Neural cell (in vitro differentiated cells): ENCODE measurements around the gene MUC2. TPM values are rescaled to one million over a fixed set of nuclear protein-coding genes. Genes with fewer than 3 reads are reported as not detected.

Source experiments
- H2AFZ ChIP-seq: fragments of 200-600, 300-800 bp; sonication (generic), shearing (Covaris generic); 2 replicates; pipeline ENCODE4 v1.6.0; 2014; ENCODE audit warnings: low read depth, mild to moderate bottlenecking, antibody characterized with exemption, low read length, moderate library complexity
- H3F3A ChIP-seq: fragments of 200-600 bp; shearing (Covaris generic); 2 replicates; pipeline ENCODE4 v1.6.1; 2016; ENCODE audit warnings: mild to moderate bottlenecking, moderate library complexity, mixed read lengths, antibody characterized with exemption, low read length; ENCODE audit not compliant: insufficient read depth, poor library complexity, severe bottlenecking
- H3K27ac ChIP-seq: fragments of 200-600, 300-800 bp; sonication (generic), shearing (Covaris generic); 2 replicates; pipeline ENCODE4 v1.5.1; 2014; ENCODE audit warnings: mild to moderate bottlenecking, low read length, moderate library complexity
- H3K27me3 ChIP-seq: fragments of 300-800, 200-600 bp; sonication (generic), shearing (Covaris generic); 2 replicates; pipeline ENCODE4 v1.6.0; 2014; ENCODE audit warnings: mild to moderate bottlenecking, low read depth, low read length, moderate library complexity; ENCODE audit not compliant: insufficient read depth
- H3K36me3 ChIP-seq: fragments of 300-800, 200-600 bp; sonication (generic), shearing (Covaris generic); 2 replicates; pipeline ENCODE4 v1.5.1; 2014; ENCODE audit warnings: mild to moderate bottlenecking, antibody characterized with exemption, low read length, moderate library complexity; ENCODE audit not compliant: insufficient read depth
- H3K4me2 ChIP-seq: fragments of 300-800, 200-600 bp; sonication (generic), shearing (Covaris generic); 2 replicates; pipeline ENCODE4 v1.6.0; 2014; ENCODE audit warnings: mild to moderate bottlenecking, low read length
- H3K4me3 ChIP-seq: fragments of 300-800, 200-600 bp; sonication (generic), shearing (Covaris generic); 2 replicates; pipeline ENCODE4 v1.5.1; 2014; ENCODE audit warnings: mild to moderate bottlenecking, low read length, moderate library complexity
- H3K79me2 ChIP-seq: fragments of 200-600 bp; shearing (Covaris generic); replicated peaks from 2 replicates; pipeline ENCODE4 v1.6.0; 2014; ENCODE audit warnings: mild to moderate bottlenecking, low read length, moderate library complexity; ENCODE audit not compliant: insufficient read depth
- H3K9ac ChIP-seq: fragments of 300-800, 200-600 bp; sonication (generic), shearing (Covaris generic); 2 replicates; pipeline ENCODE4 v1.6.1; 2016; ENCODE audit warnings: mild to moderate bottlenecking, low read length, mixed read lengths
- H3K9me2 ChIP-seq: fragments of 200-600 bp; shearing (Covaris generic); 2 replicates; pipeline ENCODE4 v1.6.1; 2016; ENCODE audit warnings: mild to moderate bottlenecking, low read length, mixed read lengths; ENCODE audit not compliant: insufficient read depth
- H3K9me3 ChIP-seq: fragments of 200-600, 300-800 bp; sonication (generic), shearing (Covaris generic); 2 replicates; pipeline ENCODE4 v1.6.1; 2016; ENCODE audit warnings: mild to moderate bottlenecking, mixed run types, low read length, moderate library complexity, mixed read lengths
- H4K20me1 ChIP-seq: fragments of 200-600 bp; shearing (Covaris generic); 2 replicates; pipeline ENCODE4 v1.6.1; 2016; ENCODE audit warnings: mild to moderate bottlenecking, mixed run types; ENCODE audit not compliant: insufficient read depth
- CTCF ChIP-seq: fragments of 450-650 bp; IDR thresholded peaks from 2 replicates; pipeline ENCODE4 v1.5.1; 2014; ENCODE audit warnings: antibody characterized with exemption, mild to moderate bottlenecking, moderate library complexity; ENCODE audit not compliant: poor library complexity, severe bottlenecking
- EP300 ChIP-seq: fragments of 450-650 bp; conservative IDR thresholded peaks from 2 replicates; pipeline ENCODE4 v1.6.1; 2014; ENCODE audit warnings: antibody characterized with exemption, mild to moderate bottlenecking, moderate library complexity; ENCODE audit not compliant: poor library complexity, severe bottlenecking
- EZH2 ChIP-seq: fragments of 200-600, 300-800 bp; shearing (Covaris generic), sonication (generic); IDR thresholded peaks from 2 replicates; pipeline ENCODE4 v1.6.1; 2014; ENCODE audit warnings: antibody characterized with exemption, low read length, borderline replicate concordance, mild to moderate bottlenecking; ENCODE audit not compliant: insufficient read depth, poor library complexity, severe bottlenecking
- MXI1 ChIP-seq: fragments of 450-650 bp; conservative IDR thresholded peaks from 2 replicates; pipeline ENCODE4 v1.6.1; 2014; ENCODE audit warnings: antibody characterized with exemption, mild to moderate bottlenecking; ENCODE audit not compliant: poor library complexity, severe bottlenecking
- POLR2AphosphoS5 ChIP-seq: IDR thresholded peaks from 2 replicates; pipeline ENCODE4 v1.6.1; 2012
- RAD21 ChIP-seq: fragments of 450-650 bp; conservative IDR thresholded peaks from 2 replicates; pipeline ENCODE4 v1.6.1; 2014; ENCODE audit warnings: antibody characterized with exemption, mild to moderate bottlenecking, moderate library complexity
- TAF1 ChIP-seq: IDR thresholded peaks from 2 replicates; pipeline ENCODE4 v1.6.1; 2012; ENCODE audit warnings: low read depth
- polyA plus RNA-seq: library from polyadenylated mRNA; depleted of rRNA; stranded (reverse); fragments of >200 nt; gene quantifications from 2 replicates; pipeline ENCODE4 v1.2.3, GENCODE V29; 2014
- TF ChIP-seq, protein P1 (sequence below): IDR thresholded peaks from 2 replicates; pipeline ENCODE4 v1.6.1; 2012; ENCODE audit warnings: borderline replicate concordance

The MUC2 gene
- polyA plus RNA-seq, 1 donor from 2014 or later = not detected

GRCh38 chr11:1121813-1122663 lies 47.4 kb downstream of the MUC2 start:
- H3K9me2 ChIP-seq = no peaks in the 10 kb centered on the region
- no peaks in the 10 kb centered on the region for H4K20me1 ChIP-seq
- no peaks in the 10 kb centered on the region for H3K36me3 ChIP-seq
- H3K27ac ChIP-seq = no peak overlapping the region
- no peaks in the 10 kb centered on the region for H3K27me3 ChIP-seq
- no peaks in the 10 kb centered on the region for H3K79me2 ChIP-seq
- no peaks in the 10 kb centered on the region for H3K9me3 ChIP-seq
- TF ChIP-seq RAD21 (no peak), EP300 (no peak), CTCF (no peak), MXI1 (no peak), TAF1 (no peak)
- TF ChIP-seq, protein P1, sequence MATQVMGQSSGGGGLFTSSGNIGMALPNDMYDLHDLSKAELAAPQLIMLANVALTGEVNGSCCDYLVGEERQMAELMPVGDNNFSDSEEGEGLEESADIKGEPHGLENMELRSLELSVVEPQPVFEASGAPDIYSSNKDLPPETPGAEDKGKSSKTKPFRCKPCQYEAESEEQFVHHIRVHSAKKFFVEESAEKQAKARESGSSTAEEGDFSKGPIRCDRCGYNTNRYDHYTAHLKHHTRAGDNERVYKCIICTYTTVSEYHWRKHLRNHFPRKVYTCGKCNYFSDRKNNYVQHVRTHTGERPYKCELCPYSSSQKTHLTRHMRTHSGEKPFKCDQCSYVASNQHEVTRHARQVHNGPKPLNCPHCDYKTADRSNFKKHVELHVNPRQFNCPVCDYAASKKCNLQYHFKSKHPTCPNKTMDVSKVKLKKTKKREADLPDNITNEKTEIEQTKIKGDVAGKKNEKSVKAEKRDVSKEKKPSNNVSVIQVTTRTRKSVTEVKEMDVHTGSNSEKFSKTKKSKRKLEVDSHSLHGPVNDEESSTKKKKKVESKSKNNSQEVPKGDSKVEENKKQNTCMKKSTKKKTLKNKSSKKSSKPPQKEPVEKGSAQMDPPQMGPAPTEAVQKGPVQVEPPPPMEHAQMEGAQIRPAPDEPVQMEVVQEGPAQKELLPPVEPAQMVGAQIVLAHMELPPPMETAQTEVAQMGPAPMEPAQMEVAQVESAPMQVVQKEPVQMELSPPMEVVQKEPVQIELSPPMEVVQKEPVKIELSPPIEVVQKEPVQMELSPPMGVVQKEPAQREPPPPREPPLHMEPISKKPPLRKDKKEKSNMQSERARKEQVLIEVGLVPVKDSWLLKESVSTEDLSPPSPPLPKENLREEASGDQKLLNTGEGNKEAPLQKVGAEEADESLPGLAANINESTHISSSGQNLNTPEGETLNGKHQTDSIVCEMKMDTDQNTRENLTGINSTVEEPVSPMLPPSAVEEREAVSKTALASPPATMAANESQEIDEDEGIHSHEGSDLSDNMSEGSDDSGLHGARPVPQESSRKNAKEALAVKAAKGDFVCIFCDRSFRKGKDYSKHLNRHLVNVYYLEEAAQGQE = no peak
- no peak overlapping the region for H2AFZ ChIP-seq
- no peaks in the 10 kb centered on the region for H3F3A ChIP-seq
- no peak overlapping the region for H3K4me3 ChIP-seq
- H3K4me2 ChIP-seq = no peak overlapping the region
- H3K9ac ChIP-seq = no peak overlapping the region

- no peak overlapping the region for H3K4me3 ChIP-seq
- H3K9me3 ChIP-seq = no peaks in the 10 kb centered on the region
- H3K36me3 ChIP-seq = no peaks in the 10 kb centered on the region
- H3K9me2 ChIP-seq = no peaks in the 10 kb centered on the region
- no peaks in the 10 kb centered on the region for H4K20me1 ChIP-seq
- TF ChIP-seq POLR2AphosphoS5 (no peak), EZH2 (no peak)
- TF ChIP-seq, protein P1 = no peak
- no peaks in the 10 kb centered on the region for H3K27me3 ChIP-seq
- H2AFZ ChIP-seq = no peak overlapping the region
- H3K4me2 ChIP-seq = no peak overlapping the region
- H3K79me2 ChIP-seq = no peaks in the 10 kb centered on the region
- H3K9ac ChIP-seq = no peak overlapping the region
- H3F3A ChIP-seq = no peaks in the 10 kb centered on the region
- no peak overlapping the region for H3K27ac ChIP-seq
Measured at GRCh38 chr11:1122664-1123002, 48.0 kb downstream of the MUC2 start.
